ENCODE data around the gene MGARP. TPM values are rescaled to one million over a fixed set of nuclear protein-coding genes. Genes with fewer than 3 reads are reported as not detected.

The MGARP gene
- polyA plus RNA-seq, 3 donors: 0.23 to 0.54 (median 0.33) TPM

Other genes starting within 250 kb of the MGARP start
- 10 to 100 TPM; 56.0 to 71.1 (median 62.3) TPM for gene ELF2, start 103.0 kb downstream of the MGARP start, polyA plus RNA-seq (ENCODE audit: insufficient read length in 3 of 3)
- gene NAA15, start 21.3 kb upstream of the MGARP start, polyA plus RNA-seq (ENCODE audit: insufficient read length in 3 of 3): 10 to 100 TPM; 32.9 to 37.9 (median 34.5) TPM
- 100 to 1,000 TPM in 2 of 3 donors, 10 to 100 TPM in 1; 94.2 to 103 (median 101) TPM for gene NDUFC1, start 22.3 kb upstream of the MGARP start, polyA plus RNA-seq (ENCODE audit: insufficient read length in 3 of 3)
- gene RAB33B, start 173.9 kb upstream of the MGARP start, polyA plus RNA-seq (ENCODE audit: insufficient read length in 3 of 3): 10 to 100 TPM in 2 of 3 donors, 1 to 10 TPM in 1; 10.0 to 10.3 (median 10.1) TPM

All from renal cortex interstitium (tissue), 3 donors.